ENCODE measurements around the gene TSPAN9.

TSPAN9 gene

GRCh38 chr12:3291939-3292338, 214.8 kb downstream of the TSPAN9 start:
- H3K27ac ChIP-seq (replicated peaks) = no peak overlapping the region
- no peak for TF ChIP-seq REST (IDR thresholded peaks at IDR 0.05; ENCODE audit: insufficient replicate concordance, low read depth)
- TF ChIP-seq POLR2AphosphoS5 (IDR thresholded peaks at IDR 0.05; ENCODE audit: low read depth) = no peak
- TF ChIP-seq GABPA (IDR thresholded peaks at IDR 0.05; ENCODE audit: low read depth) = no peak
- TF ChIP-seq CTCF (IDR thresholded peaks at IDR 0.05; ENCODE audit: insufficient read depth, low read length) = no peak
- no peak for TF ChIP-seq SPI1 (IDR thresholded peaks at IDR 0.05; ENCODE audit: borderline replicate concordance, low read depth)
- H3K4me3 ChIP-seq (replicated peaks; ENCODE audit: insufficient read depth, low read length) = no peak overlapping the region
- no peak for DNase-seq (ENCODE audit: low read depth in 1 of 2, low spot score in 1 of 2)
- no peaks in the 10 kb centered on the region for H3K27me3 ChIP-seq (ENCODE audit: insufficient read depth, poor library complexity, severe bottlenecking)

GRCh38 chr12:3292677-3293412, 215.7 kb downstream of the TSPAN9 start:
- Histone ChIP-seq H3K4me3 (replicated peaks; ENCODE audit: insufficient read depth, low read length) (no peak overlapping the region), H3K27ac (replicated peaks) (no peak overlapping the region), H3K27me3 (ENCODE audit: insufficient read depth, poor library complexity, severe bottlenecking) (no peaks in the 10 kb centered on the region)
- no peak for TF ChIP-seq CTCF (IDR thresholded peaks at IDR 0.05; ENCODE audit: insufficient read depth, low read length)
- DNase-seq (ENCODE audit: low read depth in 1 of 2, low spot score in 1 of 2) = no peak

GRCh38 chr12:3293446-3294161, 216.4 kb downstream of the TSPAN9 start:
- TF ChIP-seq POLR2AphosphoS5 (IDR thresholded peaks at IDR 0.05; ENCODE audit: low read depth) = no peak
- TF ChIP-seq GABPA (IDR thresholded peaks at IDR 0.05; ENCODE audit: low read depth) = no peak
- TF ChIP-seq CTCF (IDR thresholded peaks at IDR 0.05; ENCODE audit: insufficient read depth, low read length) = no peak
- TF ChIP-seq SPI1 (IDR thresholded peaks at IDR 0.05; ENCODE audit: borderline replicate concordance, low read depth) = no peak
- no peak for TF ChIP-seq REST (IDR thresholded peaks at IDR 0.05; ENCODE audit: insufficient replicate concordance, low read depth)
- Histone ChIP-seq H3K27me3 (ENCODE audit: insufficient read depth, poor library complexity, severe bottlenecking) (no peaks in the 10 kb centered on the region), H3K4me3 (replicated peaks; ENCODE audit: insufficient read depth, low read length) (no peak overlapping the region), H3K27ac (replicated peaks) (no peak overlapping the region)
- DNase-seq (ENCODE audit: low read depth in 1 of 2, low spot score in 1 of 2) = no peak
